ENCODE results near the gene SPTBN2. TPM values are rescaled to one million over a fixed set of nuclear protein-coding genes. Genes with fewer than 3 reads are reported as not detected.

SPTBN2 gene
- total RNA-seq, 2 donors from 2014 or later = 3.7 to 7.1 TPM

GRCh38 chr11:66700337-66700736 lies 28.7 kb downstream of the SPTBN2 start:
- Histone ChIP-seq H3K9me3 (no peaks in the 10 kb centered on the region), H3K4me1 (no peaks in the 10 kb centered on the region), H3K9ac (ENCODE audit: low read depth in 2 of 2, low read length in 2 of 2) (no peak overlapping the region), H3K27ac (no peak overlapping the region), H3K4me3 (no peak overlapping the region), H3K27me3 (no peaks in the 10 kb centered on the region), H3K36me3 (no peaks in the 10 kb centered on the region)
- no peak for TF ChIP-seq CTCF (IDR thresholded peaks at IDR 0.05)
- intact Hi-C loops (cut with DNase I) = no loop called here
- no peak for DNase-seq

- Histone ChIP-seq H3K27ac (no peak overlapping the region), H3K9ac (ENCODE audit: low read depth in 2 of 2, low read length in 2 of 2) (no peak overlapping the region), H3K9me3 (no peaks in the 10 kb centered on the region), H3K36me3 (no peaks in the 10 kb centered on the region), H3K4me3 (no peak overlapping the region), H3K4me1 (no peaks in the 10 kb centered on the region), H3K27me3 (no peaks in the 10 kb centered on the region)
- intact Hi-C loops (cut with DNase I) = no loop called here
- TF ChIP-seq CTCF (IDR thresholded peaks at IDR 0.05) = no peak
- no peak for DNase-seq
Measured at GRCh38 chr11:66698491-66698890, 30.5 kb downstream of the SPTBN2 start.

- no peak overlapping the region for H3K9ac ChIP-seq (ENCODE audit: low read depth in 2 of 2, low read length in 2 of 2)
- no peaks in the 10 kb centered on the region for H3K9me3 ChIP-seq
- H3K4me1 ChIP-seq = no peaks in the 10 kb centered on the region
- no peak overlapping the region for H3K27ac ChIP-seq
- no peak for TF ChIP-seq CTCF (IDR thresholded peaks at IDR 0.05)
- intact Hi-C loops (cut with DNase I) = loop anchor here (2.0 kb wide), 1 partner anchor 185 kb away; no protein-coding TSS in a partner anchor
- no peak for DNase-seq
- H3K27me3 ChIP-seq = no peaks in the 10 kb centered on the region
- no peaks in the 10 kb centered on the region for H3K36me3 ChIP-seq
- no peak overlapping the region for H3K4me3 ChIP-seq
Measured at GRCh38 chr11:66697988-66698387, 31.0 kb downstream of the SPTBN2 start.

GRCh38 chr11:66696146-66696545 lies 32.9 kb downstream of the SPTBN2 start:
- no peak for TF ChIP-seq CTCF (IDR thresholded peaks at IDR 0.05)
- H3K4me1 ChIP-seq = no peaks in the 10 kb centered on the region
- no peaks in the 10 kb centered on the region for H3K9me3 ChIP-seq
- H3K36me3 ChIP-seq = no peaks in the 10 kb centered on the region
- H3K27me3 ChIP-seq = no peaks in the 10 kb centered on the region
- no peak for DNase-seq
- H3K9ac ChIP-seq (ENCODE audit: low read depth in 2 of 2, low read length in 2 of 2) = no peak overlapping the region
- intact Hi-C loops (cut with DNase I) = loop anchor here (2.0 kb wide), 1 partner anchor 187 kb away; no protein-coding TSS in a partner anchor
- H3K27ac ChIP-seq = no peak overlapping the region
- H3K4me3 ChIP-seq = no peak overlapping the region

- H3K4me3 ChIP-seq = no peak overlapping the region
- no peaks in the 10 kb centered on the region for H3K9me3 ChIP-seq
- intact Hi-C loops (cut with DNase I) = loop anchor here (1.0 kb wide), 1 partner anchor 140 kb away; no protein-coding TSS in a partner anchor
- H3K36me3 ChIP-seq = no peaks in the 10 kb centered on the region
- TF ChIP-seq CTCF (IDR thresholded peaks at IDR 0.05) = peak; percentile 97
- no peaks in the 10 kb centered on the region for H3K4me1 ChIP-seq
- H3K27ac ChIP-seq = no peak overlapping the region
- DNase-seq = peak; percentile 94
- H3K27me3 ChIP-seq = no peaks in the 10 kb centered on the region
- no peak overlapping the region for H3K9ac ChIP-seq (ENCODE audit: low read depth in 2 of 2, low read length in 2 of 2)
Measured at GRCh38 chr11:66694732-66695207, 34.2 kb downstream of the SPTBN2 start.

Measured in colonic mucosa (tissue), 4 donors.